Measurements from ENCODE around the gene APH1B. TPM values are rescaled to one million over a fixed set of nuclear protein-coding genes. Genes with fewer than 3 reads are reported as not detected.

The APH1B gene
- total and polyA plus RNA-seq, 2 of the 4 experiments (the other 2 are of a cell fraction), result 7.0 to 7.7 TPM

DNA sequence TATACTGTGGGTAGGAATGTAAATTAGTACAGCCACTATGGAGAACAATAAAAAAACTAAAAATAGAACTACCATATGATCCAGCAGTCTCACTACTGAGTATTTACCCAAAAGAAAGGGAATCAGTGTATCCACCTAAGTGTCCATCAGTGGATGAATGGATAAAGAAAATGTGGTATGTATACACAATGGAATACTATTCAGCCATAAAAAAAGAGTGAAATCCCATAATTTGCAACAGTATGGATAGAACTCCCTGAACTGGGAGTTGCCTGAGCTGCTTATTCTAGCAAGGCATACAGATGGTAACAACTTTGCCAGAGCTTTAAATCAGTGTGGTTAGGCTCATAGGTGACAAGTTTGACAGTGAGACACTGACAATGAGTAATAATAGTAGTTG is 16.1 kb upstream of the APH1B start:
- intact Hi-C loops (cut with micrococcal nuclease), result loop anchor here (5.0 kb wide), 1 partner anchor 479 kb away; no protein-coding TSS in a partner anchor
- Histone ChIP-seq H3K4ac (ENCODE audit: low read depth, low read length) (no peak overlapping the region), H2BK20ac (ENCODE audit: low read depth, low read length) (no peak overlapping the region), H2AFZ (replicated peaks; ENCODE audit: low read length, poor library complexity) (no peak overlapping the region), H2AK5ac (ENCODE audit: low read depth, low read length) (no peak overlapping the region), H2BK15ac (ENCODE audit: low read depth, low read length) (no peak overlapping the region), H4K91ac (ENCODE audit: insufficient read depth, low read depth, low read length) (no peak overlapping the region), H3K4me3 (ENCODE audit: insufficient read depth, low read depth, low read length) (no peak overlapping the region), H3K9me1 (ENCODE audit: insufficient read depth, low read length) (no peaks in the 10 kb centered on the region), H3K4me2 (ENCODE audit: low read depth, low read length) (no peak overlapping the region), H3K79me1 (ENCODE audit: low read depth in 1 of 2, low read length in 2 of 2) (peaks cover 5 to 6% of the 10 kb centered on the region in 2 experiments; a peak in 1 of 4 replicates), H3K14ac (replicated peaks; ENCODE audit: low read depth, low read length) (no peak overlapping the region), H4K8ac (ENCODE audit: low read depth in 2 of 2, low read length in 2 of 2) (no peak overlapping the region), H3K27ac (ENCODE audit: insufficient read depth, low read length) (no peak overlapping the region), H3K36me3 (ENCODE audit: control insufficient read depth, insufficient read depth, low read length) (peaks cover 16% of the 10 kb centered on the region), H3K4me1 (ENCODE audit: control insufficient read depth, insufficient read depth, low read length) (peaks cover under 1% of the 10 kb centered on the region), H4K20me1 (ENCODE audit: insufficient read depth, low read length) (no peaks in the 10 kb centered on the region), H2AK9ac (replicated peaks; ENCODE audit: low read depth, low read length, poor library complexity) (no peak overlapping the region), H3K23ac (ENCODE audit: low read depth, low read length) (no peak overlapping the region), H3K9ac (ENCODE audit: low read depth, low read length) (no peak overlapping the region), H3K9me3 (ENCODE audit: control insufficient read depth, insufficient read depth, low read length) (no peaks in the 10 kb centered on the region), H4K5ac (ENCODE audit: low read depth, low read length) (no peak overlapping the region), H3K27me3 (ENCODE audit: control insufficient read depth, insufficient read depth, low read length) (no peaks in the 10 kb centered on the region), H2BK120ac (ENCODE audit: low read depth, low read length) (no peak overlapping the region), H3K18ac (ENCODE audit: low read depth, low read length) (no peak overlapping the region), H2BK5ac (ENCODE audit: low read depth, low read length, poor library complexity, severe bottlenecking) (no peak overlapping the region), H3K56ac (ENCODE audit: extremely low read depth, insufficient read depth, low read length) (no peak overlapping the region)
- ATAC-seq (ENCODE audit: low read depth), result no peak
- BruUV-seq (replicated peaks), result no TSS peak
- ChIA-PET POLR2A (ENCODE audit: unreplicated experiment) (no interaction called here), CTCF (no interaction called here)
- dilution Hi-C loops (cut with HindIII; ENCODE audit: low sequenced_read_pairs, unreplicated experiment), result no loop called here
- DNase-seq, result no peak
- in situ Hi-C loops (cut with MboI; ENCODE audit: low sequenced_read_pairs), result no loop called here
- TF ChIP-seq MAZ (IDR thresholded peaks at IDR 0.05; ENCODE audit: borderline replicate concordance, low read depth, low read length), result no peak
- no peak for TF ChIP-seq NFE2L2 (IDR thresholded peaks at IDR 0.05; ENCODE audit: low read depth, low read length)
- no peak for TF ChIP-seq MAFK (IDR thresholded peaks at IDR 0.05; ENCODE audit: low read depth, low read length)
- TF ChIP-seq CEBPB (IDR thresholded peaks at IDR 0.05; ENCODE audit: low read depth, low read length), result no peak
- TF ChIP-seq BHLHE40 (IDR thresholded peaks at IDR 0.05; ENCODE audit: low read depth, low read length), result no peak
- no peak for TF ChIP-seq POLR2A (IDR thresholded peaks at IDR 0.05; ENCODE audit: low read depth, low read length)

All from IMR-90 (cell line).